Measurements from ENCODE around the gene DHX16.

DNA sequence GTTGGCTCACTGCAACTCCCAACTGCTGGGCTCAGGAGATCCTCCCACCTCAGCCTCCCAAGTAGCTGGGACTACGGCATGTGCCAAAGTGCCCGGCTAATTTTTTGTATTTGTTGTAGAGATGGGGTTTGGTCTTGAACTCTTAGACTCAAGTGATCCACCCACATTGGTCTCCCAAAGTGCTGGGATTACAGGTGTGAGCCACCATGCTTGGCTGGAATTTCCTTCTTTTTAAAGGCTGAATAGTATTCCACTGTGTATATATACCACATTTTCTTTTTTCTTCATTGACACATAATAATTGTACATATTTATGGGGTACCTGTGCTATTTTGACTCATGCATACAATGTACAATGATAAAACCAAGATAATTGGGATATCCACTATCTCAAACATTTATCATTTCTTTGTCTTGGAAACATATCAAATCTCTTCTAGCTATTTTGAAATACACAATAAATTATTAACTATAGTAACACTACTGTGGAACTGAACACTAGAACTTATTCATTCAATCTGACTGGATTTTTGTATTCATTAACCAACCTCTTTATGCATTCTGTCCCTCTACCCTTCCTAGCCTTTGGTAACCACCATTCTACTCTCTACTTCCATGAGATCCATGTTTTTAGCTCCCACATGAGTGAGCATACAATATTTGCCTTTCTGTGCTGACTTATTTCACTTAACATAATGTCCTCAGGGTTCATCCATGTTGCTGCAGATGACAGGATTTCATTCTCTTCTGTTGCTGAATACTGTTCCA, 36.5 kb upstream of the DHX16 start:
- TF ChIP-seq, protein P1, sequence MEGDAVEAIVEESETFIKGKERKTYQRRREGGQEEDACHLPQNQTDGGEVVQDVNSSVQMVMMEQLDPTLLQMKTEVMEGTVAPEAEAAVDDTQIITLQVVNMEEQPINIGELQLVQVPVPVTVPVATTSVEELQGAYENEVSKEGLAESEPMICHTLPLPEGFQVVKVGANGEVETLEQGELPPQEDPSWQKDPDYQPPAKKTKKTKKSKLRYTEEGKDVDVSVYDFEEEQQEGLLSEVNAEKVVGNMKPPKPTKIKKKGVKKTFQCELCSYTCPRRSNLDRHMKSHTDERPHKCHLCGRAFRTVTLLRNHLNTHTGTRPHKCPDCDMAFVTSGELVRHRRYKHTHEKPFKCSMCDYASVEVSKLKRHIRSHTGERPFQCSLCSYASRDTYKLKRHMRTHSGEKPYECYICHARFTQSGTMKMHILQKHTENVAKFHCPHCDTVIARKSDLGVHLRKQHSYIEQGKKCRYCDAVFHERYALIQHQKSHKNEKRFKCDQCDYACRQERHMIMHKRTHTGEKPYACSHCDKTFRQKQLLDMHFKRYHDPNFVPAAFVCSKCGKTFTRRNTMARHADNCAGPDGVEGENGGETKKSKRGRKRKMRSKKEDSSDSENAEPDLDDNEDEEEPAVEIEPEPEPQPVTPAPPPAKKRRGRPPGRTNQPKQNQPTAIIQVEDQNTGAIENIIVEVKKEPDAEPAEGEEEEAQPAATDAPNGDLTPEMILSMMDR (IDR thresholded peaks at IDR 0.05; ENCODE audit: low read length), result no peak
- no peak for TF ChIP-seq EZH2 (IDR thresholded peaks at IDR 0.05; ENCODE audit: borderline replicate concordance, low read length)

All from OCI-LY1 (cell line).